Measurements from ENCODE around the gene SCAMP3.

The SCAMP3 gene

GRCh38 chr1:155267373-155267772 lies 5.2 kb upstream of the SCAMP3 start:
- TF ChIP-seq ARNT (IDR thresholded peaks at IDR 0.05) (no peak), SP1 (IDR thresholded peaks at IDR 0.05) (no peak), NFRKB (IDR thresholded peaks at IDR 0.05) (no peak), FOXM1 (IDR thresholded peaks at IDR 0.05; ENCODE audit: borderline replicate concordance) (no peak), CTBP1 (IDR thresholded peaks at IDR 0.05; ENCODE audit: borderline replicate concordance) (no peak), FOXK2 (IDR thresholded peaks at IDR 0.05) (no peak), HDGF (IDR thresholded peaks at IDR 0.05; ENCODE audit: borderline replicate concordance) (no peak), TARDBP (IDR thresholded peaks at IDR 0.05) (no peak), SUZ12 (IDR thresholded peaks at IDR 0.05) (no peak), ELF4 (IDR thresholded peaks at IDR 0.05) (no peak), FOXA1 (IDR thresholded peaks at IDR 0.05) (no peak), L3MBTL2 (conservative IDR thresholded peaks at IDR 0.05) (no peak), ZNF384 (IDR thresholded peaks at IDR 0.05) (no peak), LEF1 (IDR thresholded peaks at IDR 0.05; ENCODE audit: borderline replicate concordance) (no peak)
- CTCF ChIA-PET, result interaction anchor here (0.9 kb wide), 1 partner anchor 9 kb away, joined by 3 read pairs; no protein-coding TSS in a partner anchor
- POLR2A ChIA-PET, result interaction anchor here (0.7 to 4.2 kb wide), 5 partner anchors 11 to 58 kb away, joined by 3 to 25 read pairs (median 11); partner anchors contain the start of gene ENTREP3
- no peak for DNase-seq (ENCODE audit: extremely low spot score)

GRCh38 chr1:155266553-155266952 lies 4.4 kb upstream of the SCAMP3 start:
- TF ChIP-seq SUZ12 (IDR thresholded peaks at IDR 0.05) (no peak), L3MBTL2 (conservative IDR thresholded peaks at IDR 0.05) (no peak), FOXA1 (IDR thresholded peaks at IDR 0.05) (no peak), PKNOX1 (IDR thresholded peaks at IDR 0.05) (no peak; the same call in 1 of the 2 replicates), CTBP1 (IDR thresholded peaks at IDR 0.05; ENCODE audit: borderline replicate concordance) (no peak)
- no peak for DNase-seq (ENCODE audit: extremely low spot score)
- POLR2A ChIA-PET, result interaction anchor here (1.0 to 4.2 kb wide), 7 partner anchors 10 to 57 kb away, joined by 4 to 25 read pairs (median 9); partner anchors contain the start of genes ENTREP3 and HCN3
- CTCF ChIA-PET, result interaction anchor here (0.7 to 1.6 kb wide), 3 partner anchors 10 to 712 kb away, joined by 3 to 11 read pairs (median 3); partner anchors contain the start of gene ARHGEF2

GRCh38 chr1:155263067-155263466 lies 907 bp upstream of the SCAMP3 start:
- TF ChIP-seq TARDBP (IDR thresholded peaks at IDR 0.05) (no peak), LEF1 (IDR thresholded peaks at IDR 0.05; ENCODE audit: borderline replicate concordance) (no peak), PKNOX1 (IDR thresholded peaks at IDR 0.05) (no peak), ZNF384 (IDR thresholded peaks at IDR 0.05) (no peak), FOXM1 (IDR thresholded peaks at IDR 0.05; ENCODE audit: borderline replicate concordance) (no peak), FOXA1 (IDR thresholded peaks at IDR 0.05) (no peak), CTBP1 (IDR thresholded peaks at IDR 0.05; ENCODE audit: borderline replicate concordance) (no peak), HDGF (IDR thresholded peaks at IDR 0.05; ENCODE audit: borderline replicate concordance) (no peak), SUZ12 (IDR thresholded peaks at IDR 0.05) (no peak), SP1 (IDR thresholded peaks at IDR 0.05) (no peak), NFRKB (IDR thresholded peaks at IDR 0.05) (no peak)
- ChIA-PET CTCF (interaction anchor here (0.7 to 2.1 kb wide), 2 partner anchors 12 to 70 kb away, joined by 4 to 10 read pairs; no protein-coding TSS in a partner anchor), POLR2A (interaction anchor here (0.9 to 2.9 kb wide), 4 partner anchors 10 to 59 kb away, joined by 5 to 27 read pairs (median 8); partner anchors contain the start of gene CLK2)
- no peak for DNase-seq (ENCODE audit: extremely low spot score)

- POLR2A ChIA-PET, result interaction anchor here (0.7 to 2.9 kb wide), 13 partner anchors 10 to 88 kb away, joined by 3 to 37 read pairs (median 3); partner anchors contain the start of genes CLK2, FDPS, KRTCAP2 and PKLR
- DNase-seq (ENCODE audit: extremely low spot score), result no peak
- TF ChIP-seq ARNT (IDR thresholded peaks at IDR 0.05), result no peak
- 0 out of 2 replicates have a peak, but pooled peaks have one; percentile 35 for TF ChIP-seq HDGF (IDR thresholded peaks at IDR 0.05; ENCODE audit: borderline replicate concordance)
- CTCF ChIA-PET, result interaction anchor here (1.8 to 2.7 kb wide), 2 partner anchors 11 to 14 kb away, joined by 5 to 13 read pairs; no protein-coding TSS in a partner anchor
Measured at GRCh38 chr1:155261493-155261851, 688 bp downstream of the SCAMP3 start.

GRCh38 chr1:155260276-155260675 lies 1.9 kb downstream of the SCAMP3 start:
- ChIA-PET POLR2A (interaction anchor here (0.7 to 2.9 kb wide), 3 partner anchors 13 to 60 kb away, joined by 3 to 18 read pairs (median 3); partner anchors contain the start of genes CLK2 and RUSC1), CTCF (interaction anchor here (1.8 to 2.7 kb wide), 2 partner anchors 9 to 12 kb away, joined by 5 to 13 read pairs; no protein-coding TSS in a partner anchor)
- no peak for DNase-seq (ENCODE audit: extremely low spot score)
- TF ChIP-seq PKNOX1 (IDR thresholded peaks at IDR 0.05) (no peak), ZNF384 (IDR thresholded peaks at IDR 0.05) (no peak), ARNT (IDR thresholded peaks at IDR 0.05) (no peak)

- ChIA-PET CTCF (no interaction called here), POLR2A (interaction anchor here (1.1 to 4.1 kb wide), 6 partner anchors 10 to 67 kb away, joined by 4 to 35 read pairs (median 18); partner anchors contain the start of gene CLK2)
- DNase-seq (ENCODE audit: extremely low spot score), result no peak
- TF ChIP-seq ZNF384 (IDR thresholded peaks at IDR 0.05) (no peak), L3MBTL2 (conservative IDR thresholded peaks at IDR 0.05) (no peak), TARDBP (IDR thresholded peaks at IDR 0.05) (no peak), HDGF (IDR thresholded peaks at IDR 0.05; ENCODE audit: borderline replicate concordance) (0 out of 2 replicates have a peak, but pooled peaks have one; percentile 19)
Measured at GRCh38 chr1:155256058-155256852, 5.9 kb downstream of the SCAMP3 start.
